GM12891 (cell line): ENCODE measurements around the gene ZNF662.
"Not testable (repeated sequence)": the region's sequence is repeated elsewhere in the genome, so short reads cannot be mapped to it uniquely, and the experiment has no call there.

Experiments
- DNase-seq: peaks from one replicate; pipeline ENCODE4 v3.0.0; 2011; ENCODE audit warnings: low spot score; ENCODE audit not compliant: insufficient read length
- FAIRE-seq: peaks from 2 replicates; lab custom pipeline; 2011; peaks lifted over from hg19 to GRCh38; lab: Jason Lieb, UNC
- PAX5 ChIP-seq: IDR thresholded peaks from 2 replicates; pipeline ENCODE4 v1.6.1; 2011; ENCODE audit warnings: low read length, moderate library complexity, mild to moderate bottlenecking; ENCODE audit not compliant: insufficient read depth, severe bottlenecking
- POLR2A ChIP-seq: IDR thresholded peaks from 2 replicates; pipeline ENCODE4 v1.6.1; 2011; ENCODE audit warnings: low read depth, low read length, control low read depth
- POLR2AphosphoS5 ChIP-seq: IDR thresholded peaks from 2 replicates; pipeline ENCODE4 v1.6.1; 2011; ENCODE audit warnings: low read depth, low read length, control low read depth
- POU2F2 ChIP-seq: IDR thresholded peaks from 2 replicates; pipeline ENCODE4 v1.6.1; 2011; ENCODE audit warnings: low read depth, mild to moderate bottlenecking, control low read depth, low read length, moderate library complexity
- SPI1 ChIP-seq: IDR thresholded peaks from 2 replicates; pipeline ENCODE4 v1.6.1; 2011; ENCODE audit warnings: low read depth, low read length, control low read depth
- TAF1 ChIP-seq: IDR thresholded peaks from 2 replicates; pipeline ENCODE4 v1.6.1; 2011; ENCODE audit warnings: low read depth, low read length, control low read depth

Gene ZNF662

DNA sequence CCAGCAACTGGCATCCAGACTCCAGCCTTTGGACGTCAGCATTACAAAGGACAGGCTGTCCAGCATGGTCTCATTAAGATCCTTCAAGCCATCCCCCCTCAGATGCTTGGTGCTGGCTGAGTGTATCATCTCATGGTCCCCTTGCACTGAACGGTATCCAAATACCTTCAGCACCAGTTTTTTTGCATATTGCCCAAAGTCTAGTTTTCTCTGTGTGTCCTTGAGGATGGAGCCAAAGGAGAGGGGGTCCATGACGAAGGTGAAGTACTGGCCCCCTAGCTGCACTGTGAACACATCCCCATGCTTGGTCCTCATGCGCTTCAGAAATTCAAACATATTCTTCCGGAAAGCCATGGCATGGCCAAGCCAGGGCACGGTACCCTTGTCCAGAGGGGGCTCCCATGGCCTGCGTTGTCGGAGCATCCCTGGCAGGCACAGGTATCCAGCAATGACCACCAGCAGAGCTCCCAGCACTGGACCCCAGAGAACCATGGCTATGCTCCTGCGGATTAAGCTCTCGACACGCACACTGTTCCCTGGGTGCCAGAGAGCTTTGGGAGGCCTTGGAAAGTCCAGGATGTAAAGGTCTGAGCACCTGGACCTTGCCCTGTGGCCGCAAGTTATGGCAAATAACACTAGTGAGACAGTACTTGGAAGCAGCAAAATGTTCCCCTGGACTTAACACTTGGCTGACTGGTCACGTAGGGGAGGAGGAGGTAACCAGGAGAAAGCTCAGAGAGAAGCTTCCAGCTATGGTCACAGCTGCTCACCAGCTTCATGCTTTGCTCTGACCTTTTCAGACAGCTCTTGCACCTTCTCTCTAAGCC lies 30.4 kb upstream of the ZNF662 start, which contains the start of gene CYP8B1:
Gene CYP8B1, minus strand, starts transcription at position 555 of the 827 bp plus-strand sequence. Its CDS starts 63 bp downstream, at position 492.
- no peak for TF ChIP-seq POLR2AphosphoS5
- TF ChIP-seq POLR2A = no peak
- no peak for TF ChIP-seq POU2F2
- no peak for TF ChIP-seq TAF1
- TF ChIP-seq PAX5 = no peak
- TF ChIP-seq SPI1 = no peak
- FAIRE-seq = no peak
- DNase-seq = no peak

- no peak for DNase-seq
- TF ChIP-seq POLR2A (no peak), POLR2AphosphoS5 (no peak), PAX5 (no peak), POU2F2 (no peak), TAF1 (no peak)
- no peak for FAIRE-seq
These were observed 29.5 kb upstream of the ZNF662 start for GRCh38 chr3:42876401-42876800.

DNA sequence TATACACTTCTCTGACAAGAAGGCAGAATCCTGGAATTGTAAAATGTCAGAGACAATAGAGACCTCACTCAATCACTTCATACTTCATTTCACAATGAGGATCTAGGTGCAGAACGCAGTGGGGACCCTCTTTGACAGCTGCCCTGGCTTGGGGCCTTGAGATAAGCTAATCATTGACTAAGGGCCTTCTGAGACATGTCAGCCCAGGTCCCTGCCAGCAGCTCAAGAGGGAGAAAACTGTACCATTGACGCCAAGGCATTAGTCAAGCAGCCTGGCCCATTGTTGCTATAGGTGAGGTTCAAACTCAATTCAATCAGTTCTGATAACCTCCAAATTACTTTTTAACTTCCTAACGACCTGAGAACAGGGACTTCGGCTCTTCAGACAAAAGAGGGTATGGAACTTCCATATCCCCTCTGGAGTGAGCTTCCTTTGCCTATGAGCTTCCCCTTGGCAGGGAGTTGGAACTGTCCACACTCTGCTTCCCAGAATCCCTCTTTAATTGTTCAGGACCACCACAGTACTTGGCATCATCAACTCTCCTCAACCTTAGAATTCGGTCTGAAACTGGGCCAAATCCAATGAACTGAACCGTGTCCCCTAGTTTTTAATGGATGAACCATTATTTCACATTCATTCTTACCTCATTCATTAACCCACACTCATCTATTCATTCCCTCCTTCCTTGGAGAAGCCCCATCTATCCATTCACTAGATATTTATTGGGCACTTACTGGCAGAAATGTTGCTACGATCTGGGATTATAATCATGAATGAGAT lies 28.8 kb upstream of the ZNF662 start:
- no peak for TF ChIP-seq POLR2A
- TF ChIP-seq SPI1 = no peak
- TF ChIP-seq POLR2AphosphoS5 = no peak
- no peak for TF ChIP-seq TAF1
- no peak for TF ChIP-seq PAX5
- no peak for TF ChIP-seq POU2F2
- FAIRE-seq (no peak), DNase-seq (no peak)

GRCh38 chr3:42877881-42878280 lies 28.1 kb upstream of the ZNF662 start:
- DNase-seq = no peak
- TF ChIP-seq POLR2AphosphoS5 (no peak), TAF1 (no peak), POLR2A (no peak), SPI1 (no peak), PAX5 (no peak), POU2F2 (no peak)
- no peak for FAIRE-seq

DNA sequence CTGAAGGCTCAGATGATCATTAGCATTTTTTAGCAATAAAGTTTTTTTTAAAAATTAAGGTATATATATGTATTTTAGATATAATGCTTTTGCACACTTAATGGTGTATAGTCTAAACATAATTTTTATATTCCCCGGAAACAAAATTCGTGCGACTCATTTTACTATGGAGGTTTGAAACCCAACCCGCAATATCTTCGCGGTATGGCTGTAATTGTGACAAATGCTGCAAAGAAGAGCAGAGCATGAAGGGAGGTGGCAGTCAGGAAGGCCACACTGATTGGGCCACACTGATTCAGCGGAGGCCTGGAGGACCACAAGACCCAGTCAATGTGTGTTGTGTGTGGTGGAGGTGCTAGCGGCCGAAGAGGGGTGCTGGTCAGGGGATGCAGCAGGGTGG lies 25.8 kb upstream of the ZNF662 start:
- no peak for TF ChIP-seq POU2F2
- TF ChIP-seq PAX5 = no peak
- no peak for TF ChIP-seq SPI1
- TF ChIP-seq TAF1 = no peak
- TF ChIP-seq POLR2AphosphoS5 = no peak
- no peak for TF ChIP-seq POLR2A
- DNase-seq = no peak
- FAIRE-seq = no peak

- FAIRE-seq = peak; percentile 93
- no peak for TF ChIP-seq POLR2A
- TF ChIP-seq POU2F2 = no peak
- no peak for TF ChIP-seq SPI1
- TF ChIP-seq POLR2AphosphoS5 = no peak
- no peak for TF ChIP-seq TAF1
- no peak for TF ChIP-seq PAX5
- peak; percentile 93 for DNase-seq
These were observed 25.1 kb upstream of the ZNF662 start for GRCh38 chr3:42880601-42881451.

- FAIRE-seq, DNase-seq: not testable (repeated sequence)
These were observed 22.6 kb upstream of the ZNF662 start for GRCh38 chr3:42883251-42883930.

- TF ChIP-seq SPI1 = no peak
- no peak for TF ChIP-seq TAF1
- no peak for TF ChIP-seq POU2F2
- TF ChIP-seq PAX5 = no peak
- no peak for TF ChIP-seq POLR2A
- TF ChIP-seq POLR2AphosphoS5 = no peak
- no peak for FAIRE-seq
These were observed 21.6 kb upstream of the ZNF662 start for GRCh38 chr3:42884324-42884723.

DNA sequence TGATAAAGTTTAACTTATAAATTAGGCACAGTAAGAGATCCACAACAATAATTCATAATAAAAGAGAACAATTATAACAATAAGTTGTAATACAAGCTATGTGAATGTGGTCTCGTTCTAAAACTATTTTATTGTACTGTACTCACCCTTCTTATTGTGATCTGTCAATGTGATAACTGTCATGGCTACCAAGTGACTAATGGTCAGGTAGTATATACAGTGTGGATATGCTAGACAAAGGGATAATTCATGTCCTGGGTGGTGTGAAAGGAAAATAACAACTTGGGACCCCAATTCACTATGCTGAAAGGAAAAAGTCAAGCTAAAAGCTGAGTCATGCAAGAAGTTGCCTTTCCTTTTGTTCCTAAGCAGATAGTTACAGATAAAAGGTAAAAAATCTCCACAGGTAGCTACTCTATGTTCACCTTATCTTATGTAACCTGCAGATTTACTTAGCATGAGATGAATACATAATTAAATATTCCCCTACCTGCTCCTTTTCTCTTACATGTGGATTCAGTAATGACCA lies 19.6 kb upstream of the ZNF662 start:
- FAIRE-seq = no peak
- no peak for DNase-seq
- TF ChIP-seq POLR2AphosphoS5 (no peak), SPI1 (no peak), PAX5 (no peak), TAF1 (no peak), POU2F2 (no peak), POLR2A (no peak)

More at GRCh38 chr3:42884324-42884723, 21.6 kb upstream of the ZNF662 start:
- DNase-seq = no peak
